NCI-H146 treated with DMSO at 0.1 percent for 48 hours (cell line): ENCODE data around the gene GIGYF2.
"Not testable (repeated sequence)": the region's sequence is repeated elsewhere in the genome, so short reads cannot be mapped to it uniquely, and the experiment has no call there.

Experiments
- DNase-seq: peaks from one replicate; lab custom pipeline; 2025; ENCODE audit not compliant: unreplicated experiment; lab: John Stamatoyannopoulos, UW

Gene GIGYF2

GRCh38 chr2:232697059-232697806 is at the start of gene GIGYF2:
Gene GIGYF2, plus strand, starts transcription at chr2:232697331. Its CDS starts 37,867 bp downstream, at chr2:232735198.
- peak; percentile 79 for DNase-seq

GRCh38 chr2:232649033-232649432 is 48.1 kb upstream of the GIGYF2 start:
- DNase-seq = no peak

- no peak for DNase-seq
These were observed 44.7 kb upstream of the GIGYF2 start for GRCh38 chr2:232652505-232652851.

GRCh38 chr2:232653441-232653840 is 43.7 kb upstream of the GIGYF2 start:
- no peak for DNase-seq

GRCh38 chr2:232655392-232655791 is 41.7 kb upstream of the GIGYF2 start:
- no peak for DNase-seq

- DNase-seq = no peak
These were observed 38.8 kb upstream of the GIGYF2 start for GRCh38 chr2:232658217-232658785.

- DNase-seq = no peak
These were observed 37.8 kb upstream of the GIGYF2 start for GRCh38 chr2:232659359-232659758.

GRCh38 chr2:232662486-232663260 is 34.5 kb upstream of the GIGYF2 start:
- DNase-seq = no peak

- DNase-seq = no peak
These were observed 30.9 kb upstream of the GIGYF2 start for GRCh38 chr2:232666051-232666805.

GRCh38 chr2:232667989-232668583 is 29.0 kb upstream of the GIGYF2 start:
- DNase-seq = peak; percentile 2

GRCh38 chr2:232668805-232669444 is 28.2 kb upstream of the GIGYF2 start:
- DNase-seq = no peak

GRCh38 chr2:232672588-232672987 is 24.5 kb upstream of the GIGYF2 start:
- DNase-seq = no peak

- no peak for DNase-seq
These were observed 22.6 kb upstream of the GIGYF2 start for GRCh38 chr2:232674491-232674890.

GRCh38 chr2:232675381-232675780 is 21.8 kb upstream of the GIGYF2 start:
- no peak for DNase-seq

- no peak for DNase-seq
These were observed 17.1 kb upstream of the GIGYF2 start for GRCh38 chr2:232680006-232680405.

- DNase-seq = no peak
These were observed 15.6 kb upstream of the GIGYF2 start for GRCh38 chr2:232681527-232681926.

- DNase-seq = no peak
These were observed 13.8 kb upstream of the GIGYF2 start for GRCh38 chr2:232683368-232683767.

GRCh38 chr2:232685391-232685790 is 11.7 kb upstream of the GIGYF2 start:
- DNase-seq = not testable (repeated sequence)

- no peak for DNase-seq
These were observed 9.6 kb upstream of the GIGYF2 start for GRCh38 chr2:232687382-232688160.

- DNase-seq = no peak
These were observed 8.9 kb upstream of the GIGYF2 start for GRCh38 chr2:232688201-232688600.
